GM19324 (cell line): ENCODE measurements around the gene ZNF335.

Experiments used
- ATAC-seq: cut with Tn5 transposase; IDR thresholded peaks from one replicate; pipeline ENCODE4 v1.9.1; 2021; ENCODE audit warnings: mild to moderate bottlenecking, moderate library complexity; ENCODE audit not compliant: unreplicated experiment, low FRiP score

ZNF335 gene

DNA sequence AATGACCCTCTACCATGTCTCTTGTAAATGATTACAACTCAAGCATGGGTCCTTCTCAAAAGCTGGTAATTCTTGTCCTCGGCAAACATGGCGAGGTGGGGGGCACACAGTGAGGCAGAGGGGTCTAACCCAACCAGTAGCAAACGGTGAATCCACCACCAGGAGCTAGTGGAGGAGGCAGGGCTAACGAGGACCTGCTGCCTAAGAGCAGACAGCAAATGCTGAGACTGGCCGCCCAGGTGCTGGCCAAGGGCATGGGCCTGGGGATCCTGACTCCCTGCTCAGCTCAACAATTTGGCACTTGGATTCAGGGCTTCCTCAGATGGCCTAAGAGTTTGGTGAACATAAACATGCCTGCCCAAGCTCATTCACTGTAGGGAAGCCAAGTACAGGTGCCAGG lies 19.1 kb downstream of the ZNF335 start:
- ATAC-seq: no peak

DNA sequence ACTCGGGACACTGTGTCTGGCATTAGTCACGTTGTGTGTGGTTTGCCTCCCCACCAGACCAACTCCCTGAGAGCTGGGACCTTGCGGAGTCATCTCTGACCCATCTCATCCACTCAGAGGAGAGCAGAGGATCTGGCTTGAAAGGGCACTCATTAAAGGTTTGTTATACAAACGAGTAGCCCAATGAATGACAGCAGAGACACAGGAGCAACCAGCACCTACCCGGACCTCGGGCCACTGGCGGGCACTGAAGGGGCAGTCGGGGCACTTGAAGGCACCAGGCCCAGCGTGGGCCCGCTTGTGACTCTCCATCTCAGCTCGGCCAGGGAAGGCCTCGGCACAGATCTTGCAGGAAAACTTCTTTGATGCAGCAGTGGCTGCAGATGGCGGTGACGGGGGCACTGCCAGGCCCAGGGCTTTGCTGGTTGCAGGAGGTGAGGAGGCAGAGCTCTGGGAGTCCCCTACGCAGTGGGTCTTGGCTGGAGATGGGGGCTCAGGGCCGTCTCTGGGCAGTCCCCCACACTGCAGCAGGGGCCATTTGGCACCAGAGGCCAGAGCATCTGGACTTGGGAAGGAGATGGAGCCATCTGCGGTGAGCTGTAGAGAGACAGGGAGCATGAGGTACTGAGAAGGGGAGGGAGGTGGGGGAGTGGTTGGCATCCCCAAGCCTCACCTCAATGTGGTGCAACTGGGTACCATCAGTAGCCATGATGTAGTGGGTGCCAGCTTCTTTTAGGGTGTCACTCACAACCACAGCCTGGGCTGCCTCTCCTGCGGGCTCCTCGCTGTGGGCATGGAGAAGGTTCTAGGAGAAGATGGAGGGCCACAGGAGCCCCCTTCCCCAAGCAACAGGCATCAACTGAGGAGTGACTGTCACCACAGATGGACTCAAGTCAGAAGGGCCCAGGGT lies 19.8 kb downstream of the ZNF335 start:
- ATAC-seq: no peak

DNA sequence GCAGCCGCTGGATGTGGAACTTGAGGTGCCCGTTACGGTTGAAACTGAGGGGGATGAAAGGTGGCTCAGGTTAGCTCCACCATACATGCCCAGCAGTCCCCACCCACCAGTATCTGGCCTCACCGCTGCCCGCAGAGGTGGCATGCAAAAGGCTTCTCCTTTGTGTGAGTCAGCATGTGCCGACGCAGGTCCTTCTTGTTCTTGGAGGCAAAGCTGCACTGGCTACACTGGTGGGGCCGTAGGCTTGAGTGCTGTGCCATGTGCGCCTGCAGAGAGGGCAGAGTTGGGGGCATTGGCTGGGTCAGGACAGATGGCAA lies 21.7 kb downstream of the ZNF335 start:
- no peak for ATAC-seq

DNA sequence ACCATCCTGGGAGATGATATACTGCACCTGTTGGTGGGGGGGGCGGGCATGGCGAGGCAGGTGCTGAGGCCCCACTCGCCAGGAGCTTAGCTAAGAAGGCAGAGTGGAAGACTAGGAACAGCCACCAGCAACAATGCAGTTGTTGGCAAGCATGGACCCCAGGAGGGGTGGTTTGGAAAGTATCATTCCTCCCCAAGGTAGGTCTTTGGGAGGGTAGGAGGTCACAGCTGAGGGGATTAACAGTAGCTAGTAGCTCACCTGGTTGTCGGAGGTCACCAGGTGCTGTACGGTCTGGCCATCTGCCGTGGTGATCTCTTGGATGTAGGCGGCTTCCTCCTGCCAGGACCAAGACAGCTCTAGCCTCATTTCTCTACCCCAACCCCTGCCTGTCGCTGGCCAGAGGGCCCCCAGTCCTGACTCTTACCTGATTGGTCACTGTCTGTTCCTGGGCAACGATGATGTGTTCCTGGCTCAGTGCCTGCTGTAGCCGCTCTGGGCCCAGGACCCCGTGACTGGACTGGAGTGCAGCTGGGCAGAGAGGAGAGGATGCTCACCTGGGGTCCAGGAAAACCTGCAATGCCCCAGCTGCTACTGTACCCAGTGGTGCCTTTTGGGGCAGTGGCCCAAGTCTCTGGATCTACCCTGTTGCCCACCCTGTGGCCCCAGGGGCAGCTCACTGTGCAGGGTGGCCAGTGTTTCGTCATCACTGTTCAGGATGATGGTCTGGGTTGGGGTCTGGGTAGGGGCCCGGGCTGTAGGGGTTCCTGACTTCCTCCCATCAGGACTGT lies 22.3 kb downstream of the ZNF335 start:
- no peak for ATAC-seq

DNA sequence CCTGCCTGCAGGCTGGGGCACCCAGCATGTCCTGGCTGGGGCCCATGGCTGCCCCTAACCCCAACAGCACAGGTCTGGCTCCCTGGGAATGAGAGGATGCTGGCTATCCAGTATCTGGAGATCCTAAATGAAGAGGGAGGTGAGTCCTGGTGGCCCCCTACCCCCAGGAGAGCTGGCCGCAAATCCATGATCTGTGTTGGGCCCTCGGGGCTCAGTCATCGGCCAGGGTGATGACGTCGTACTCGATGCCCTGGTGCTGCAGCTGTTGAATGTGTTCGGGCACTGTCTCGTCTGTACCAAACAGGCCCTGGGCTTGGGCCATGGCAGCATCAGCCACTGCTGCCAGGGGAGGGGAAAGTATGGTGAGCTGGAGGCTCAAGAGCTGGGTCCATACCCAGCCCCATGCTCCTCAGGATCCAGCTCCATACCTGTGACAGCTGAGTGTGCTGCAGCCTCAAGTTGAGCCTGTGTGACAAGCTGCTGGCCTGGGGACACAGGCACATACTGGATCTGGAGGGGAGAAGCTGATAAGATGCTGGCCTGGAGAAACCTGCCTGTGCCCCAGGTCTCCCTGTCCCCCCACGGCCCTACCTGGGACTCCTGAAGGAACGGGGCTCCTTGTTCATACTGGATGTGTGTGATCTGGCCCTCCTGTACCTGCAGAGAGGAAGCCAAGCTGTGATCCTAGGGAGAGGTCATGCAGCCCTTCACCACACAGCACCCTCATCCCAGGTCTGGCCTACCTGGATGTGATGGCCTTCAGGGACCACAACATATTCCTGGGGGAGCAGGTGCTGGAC lies 23.1 kb downstream of the ZNF335 start:
- no peak for ATAC-seq

DNA sequence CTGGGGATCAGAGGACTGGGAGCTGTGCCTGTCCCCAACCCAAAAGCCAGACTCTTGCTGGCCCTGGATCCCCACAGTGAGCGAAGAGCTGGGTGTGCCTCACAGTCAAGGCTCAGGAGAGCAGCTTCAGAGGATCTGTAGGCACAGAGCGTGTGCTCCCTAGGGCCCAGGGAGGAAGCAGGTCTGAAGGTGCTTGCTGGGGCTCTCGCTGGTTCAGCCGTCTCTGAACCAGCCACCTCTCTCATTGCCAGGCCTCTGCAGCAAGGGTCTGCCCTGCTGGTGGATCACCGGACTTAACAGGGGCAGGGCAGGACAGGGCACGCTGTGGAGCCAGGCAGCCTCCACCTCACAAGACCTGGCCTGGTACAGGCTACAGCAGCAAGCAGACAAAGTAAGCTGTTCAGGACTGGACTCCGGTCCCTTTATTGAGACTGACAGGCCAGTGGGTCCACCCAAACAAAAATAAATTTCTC lies 23.7 kb downstream of the ZNF335 start:
- no peak for ATAC-seq

DNA sequence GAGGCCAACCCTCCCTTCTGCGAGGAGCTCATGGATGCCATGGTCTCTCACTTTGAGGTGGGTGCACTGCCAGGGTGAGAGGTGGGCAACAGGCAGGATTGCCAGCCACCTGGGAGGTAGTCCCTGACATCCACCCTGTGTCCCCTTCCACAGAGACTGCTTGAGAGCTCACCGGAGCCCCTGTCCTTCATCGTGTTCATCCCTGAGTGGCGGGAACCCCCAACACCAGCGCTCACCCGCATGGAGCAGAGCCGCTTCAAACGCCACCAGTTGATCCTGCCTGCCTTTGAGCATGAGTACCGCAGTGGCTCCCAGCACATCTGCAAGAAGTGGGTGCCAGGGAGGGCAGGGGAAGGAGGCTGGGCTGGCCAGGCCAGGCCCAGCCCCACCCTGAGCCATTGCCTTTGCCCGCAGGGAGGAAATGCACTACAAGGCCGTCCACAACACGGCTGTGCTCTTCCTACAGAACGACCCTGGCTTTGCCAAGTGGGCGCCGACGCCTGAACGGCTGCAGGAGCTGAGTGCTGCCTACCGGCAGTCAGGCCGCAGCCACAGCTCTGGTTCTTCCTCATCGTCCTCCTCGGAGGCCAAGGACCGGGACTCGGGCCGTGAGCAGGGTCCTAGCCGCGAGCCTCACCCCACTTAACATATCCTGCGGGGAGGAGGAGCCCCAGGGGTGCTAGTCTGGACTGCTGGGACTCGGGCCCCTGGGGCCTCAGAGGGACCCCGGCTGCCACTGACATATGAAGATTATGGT lies 24.7 kb downstream of the ZNF335 start:
- no peak for ATAC-seq

DNA sequence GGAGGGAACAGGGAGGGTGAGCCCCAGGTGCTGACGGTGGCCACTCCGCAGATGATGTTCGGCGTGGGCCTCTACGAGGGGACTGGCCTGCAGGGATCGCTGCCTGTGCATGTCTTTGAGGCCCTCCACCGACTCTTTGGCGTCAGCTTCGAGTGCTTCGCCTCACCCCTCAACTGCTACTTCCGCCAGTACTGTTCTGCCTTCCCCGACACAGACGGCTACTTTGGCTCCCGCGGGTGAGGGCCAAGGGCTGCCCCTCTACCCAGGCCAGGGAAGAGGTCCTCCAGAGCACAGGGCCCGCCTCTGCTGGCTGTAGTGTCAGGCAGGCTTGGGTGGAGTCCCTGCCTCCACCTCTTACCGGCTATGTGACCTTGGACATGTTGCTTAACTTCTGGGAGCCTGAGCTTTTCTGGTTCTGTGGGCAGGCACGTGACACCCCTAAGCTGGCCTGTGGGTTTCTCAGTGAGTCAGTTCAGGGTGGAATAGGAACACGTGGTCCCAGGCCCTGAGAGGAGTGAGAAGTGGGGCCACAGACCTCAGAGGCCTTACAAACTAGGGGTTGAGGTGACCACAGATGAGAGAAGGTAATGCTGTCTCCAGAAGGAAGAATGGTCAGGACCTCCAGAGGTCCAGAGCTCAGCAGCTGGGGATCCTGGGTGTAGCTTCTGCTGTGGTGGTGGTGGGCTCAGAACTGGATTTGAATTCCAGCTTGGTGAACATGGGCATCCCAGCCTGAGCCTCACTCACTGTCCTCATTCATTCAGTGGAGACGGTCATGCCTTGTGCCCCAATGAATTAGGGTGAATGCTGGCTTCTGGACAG lies 25.6 kb downstream of the ZNF335 start:
- ATAC-seq: no peak

DNA sequence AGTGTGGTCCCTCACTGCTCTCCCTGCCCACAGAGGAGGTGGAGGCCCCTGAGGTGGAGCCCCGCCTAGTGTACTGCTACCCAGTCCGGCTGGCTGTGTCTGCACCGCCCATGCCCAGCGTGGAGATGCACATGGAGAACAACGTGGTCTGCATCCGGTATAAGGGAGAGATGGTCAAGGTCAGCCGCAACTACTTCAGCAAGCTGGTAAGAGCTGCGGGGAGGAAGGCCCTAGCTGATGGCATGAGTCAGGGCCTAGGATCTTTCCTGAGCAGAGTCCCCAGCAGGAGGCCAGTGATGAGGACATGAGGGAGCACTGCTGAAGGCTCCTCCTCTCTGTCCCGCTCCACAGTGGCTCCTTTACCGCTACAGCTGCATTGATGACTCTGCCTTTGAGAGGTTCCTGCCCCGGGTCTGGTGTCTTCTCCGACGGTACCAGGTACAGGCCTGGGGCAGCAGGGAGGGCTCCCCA lies 26.3 kb downstream of the ZNF335 start:
- ATAC-seq: no peak

DNA sequence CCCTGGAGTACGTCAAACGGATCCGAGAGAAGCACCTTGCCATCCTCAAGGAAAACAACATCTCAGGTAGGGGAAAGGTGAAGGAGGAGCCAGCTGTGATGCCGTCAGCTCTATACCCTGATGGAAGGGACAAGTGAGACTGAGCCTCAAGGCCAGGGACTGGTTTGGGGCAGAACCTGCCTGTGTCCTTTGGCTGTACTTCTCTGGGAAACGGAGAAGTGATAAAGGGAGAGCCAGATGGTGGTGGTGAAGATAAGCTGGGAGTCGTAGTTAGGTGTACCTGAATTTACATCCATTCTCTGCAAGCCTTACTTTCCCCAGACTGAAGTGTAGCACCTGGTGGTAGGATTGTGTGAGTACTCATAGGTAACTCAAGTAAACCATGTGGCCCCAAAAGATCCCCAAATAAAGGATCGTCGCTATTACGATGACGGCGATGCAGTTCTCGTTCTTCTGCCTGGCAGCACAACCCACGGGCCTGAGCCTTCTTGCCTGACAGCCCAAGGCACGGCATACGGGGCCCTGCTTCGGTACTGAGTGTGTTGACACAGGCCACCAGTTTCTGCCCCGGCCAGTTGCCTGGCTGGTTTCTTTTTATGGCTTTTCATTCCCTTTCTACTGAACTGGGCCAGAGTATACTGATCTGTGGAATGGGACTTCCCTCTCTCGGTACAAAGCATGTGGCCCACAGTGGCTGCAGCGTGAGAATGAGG lies 26.9 kb downstream of the ZNF335 start:
- no peak for ATAC-seq

DNA sequence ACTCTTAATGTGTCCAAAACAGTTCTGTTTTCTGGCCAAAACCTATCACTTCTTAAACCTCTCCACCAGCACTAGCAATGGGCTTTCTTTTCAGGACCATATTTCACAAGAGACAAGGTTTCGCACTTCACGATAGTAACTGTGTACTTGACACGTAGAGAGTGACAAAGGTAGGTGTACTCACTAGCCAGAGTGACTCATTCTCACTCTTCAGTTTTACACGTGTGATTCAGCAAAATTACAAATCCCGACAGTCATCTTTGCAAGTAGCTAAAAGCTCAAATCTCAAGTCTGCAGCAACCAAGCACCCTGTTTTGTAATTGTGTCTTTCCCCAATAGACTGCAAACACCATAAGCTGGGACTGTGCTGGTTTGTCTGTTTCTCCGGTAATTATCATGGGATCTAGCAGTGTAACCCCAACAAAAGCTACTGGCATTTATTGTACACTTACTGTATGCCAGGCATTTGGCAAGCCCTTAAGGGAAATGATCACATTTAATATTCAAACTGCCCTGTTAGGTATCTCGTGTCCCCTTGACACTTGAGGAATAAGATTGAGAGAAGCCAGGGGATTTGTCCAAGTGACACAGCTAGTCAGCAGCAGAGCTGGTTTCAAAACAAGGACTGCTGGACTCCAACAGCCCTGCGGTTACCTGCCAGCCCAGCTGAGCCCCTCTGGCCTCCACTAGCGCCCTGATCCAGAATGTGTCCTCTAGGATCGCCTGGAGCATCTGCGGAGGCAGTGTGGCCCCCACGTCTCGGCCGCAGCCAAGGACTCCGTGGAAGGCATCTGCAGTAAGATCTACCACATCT lies 27.6 kb downstream of the ZNF335 start:
- ATAC-seq: no peak

DNA sequence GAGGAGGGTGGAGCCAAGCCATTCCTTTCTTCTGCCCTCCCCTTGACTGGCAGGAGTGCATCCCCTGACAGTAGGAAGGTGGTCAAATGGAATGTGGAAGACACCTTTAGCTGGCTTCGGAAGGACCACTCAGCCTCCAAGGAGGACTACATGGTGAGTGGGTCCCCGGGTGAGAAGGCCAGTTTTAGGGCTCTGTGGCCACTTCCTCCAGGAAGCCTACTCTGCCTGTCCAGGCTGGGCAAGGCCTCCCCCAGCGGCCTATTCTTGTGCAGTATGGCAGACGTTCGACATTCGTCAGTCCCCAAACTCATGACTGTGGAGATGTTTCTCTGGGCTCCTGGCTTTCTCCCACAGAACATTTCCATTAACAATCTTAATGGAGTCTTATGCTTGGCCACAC lies 28.4 kb downstream of the ZNF335 start:
- no peak for ATAC-seq

DNA sequence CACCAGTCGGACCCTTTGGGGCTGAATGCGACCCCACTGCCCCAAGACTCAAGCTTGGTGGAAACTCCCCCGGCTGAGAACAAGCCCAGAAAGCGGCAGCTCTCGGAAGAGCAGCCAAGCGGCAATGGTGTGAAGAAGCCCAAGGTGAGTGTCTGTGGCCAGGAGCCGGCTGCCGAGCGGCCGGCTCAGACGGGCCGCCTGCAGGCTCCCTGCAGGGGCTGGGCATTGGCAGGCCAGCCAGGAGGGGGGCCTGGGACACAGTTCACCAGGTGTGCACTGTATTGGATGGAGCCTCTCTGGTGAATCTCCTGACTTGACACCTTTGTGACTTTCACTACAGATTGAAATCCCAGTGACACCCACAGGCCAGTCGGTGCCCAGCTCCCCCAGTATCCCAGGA lies 31.5 kb downstream of the ZNF335 start:
- no peak for ATAC-seq

DNA sequence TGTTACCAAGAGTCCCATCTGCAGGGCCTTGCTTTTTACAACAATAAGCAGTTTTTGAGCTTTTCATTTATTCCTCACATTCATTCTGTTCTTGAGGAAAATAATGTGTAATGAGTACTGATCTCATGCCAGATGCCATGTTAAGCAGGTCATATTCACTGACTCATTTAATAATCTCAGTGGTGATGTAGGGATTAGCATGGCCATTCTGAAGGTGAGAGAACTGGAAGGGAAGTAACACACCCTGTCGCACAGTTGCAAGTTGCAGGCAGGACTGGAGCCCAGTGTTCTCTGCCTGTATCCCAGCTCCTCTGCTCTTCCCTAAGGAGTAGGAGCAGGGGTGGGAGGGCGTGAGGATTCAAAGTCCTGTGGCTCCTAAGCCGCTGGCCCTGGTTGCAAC lies 31.9 kb downstream of the ZNF335 start:
- no peak for ATAC-seq

DNA sequence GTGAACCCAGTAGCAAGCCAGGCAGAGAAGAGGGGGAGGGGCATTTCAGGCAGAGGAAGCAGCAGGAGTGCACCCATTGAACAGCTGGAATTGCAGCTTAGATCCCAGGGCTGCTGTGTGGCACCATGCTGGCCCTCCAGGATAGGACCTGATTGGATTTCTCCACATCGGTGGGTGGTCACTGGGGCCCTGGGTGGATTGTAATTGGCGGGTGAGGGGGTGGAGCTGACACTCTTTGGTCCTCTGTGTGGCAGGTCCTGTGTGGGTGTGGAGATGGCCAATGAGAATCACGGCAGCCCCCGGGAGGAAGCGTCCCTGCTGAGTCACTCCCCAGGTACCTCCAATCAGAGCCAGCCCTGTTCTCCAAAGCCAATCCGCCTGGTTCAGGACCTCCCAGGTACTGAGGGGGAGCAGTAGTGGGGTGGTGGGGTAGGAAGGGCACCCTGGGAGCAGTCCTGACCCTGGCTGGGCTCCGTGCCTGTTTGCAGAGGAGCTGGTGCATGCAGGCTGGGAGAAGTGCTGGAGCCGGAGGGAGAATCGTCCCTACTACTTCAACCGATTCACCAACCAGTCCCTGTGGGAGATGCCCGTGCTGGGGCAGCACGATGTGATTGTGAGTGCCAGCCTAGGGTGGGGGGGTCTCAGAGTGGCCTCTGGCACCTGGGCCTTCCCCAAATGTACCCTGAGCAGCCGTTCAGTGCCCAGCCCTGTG lies 33.1 kb downstream of the ZNF335 start:
- ATAC-seq: no peak

DNA sequence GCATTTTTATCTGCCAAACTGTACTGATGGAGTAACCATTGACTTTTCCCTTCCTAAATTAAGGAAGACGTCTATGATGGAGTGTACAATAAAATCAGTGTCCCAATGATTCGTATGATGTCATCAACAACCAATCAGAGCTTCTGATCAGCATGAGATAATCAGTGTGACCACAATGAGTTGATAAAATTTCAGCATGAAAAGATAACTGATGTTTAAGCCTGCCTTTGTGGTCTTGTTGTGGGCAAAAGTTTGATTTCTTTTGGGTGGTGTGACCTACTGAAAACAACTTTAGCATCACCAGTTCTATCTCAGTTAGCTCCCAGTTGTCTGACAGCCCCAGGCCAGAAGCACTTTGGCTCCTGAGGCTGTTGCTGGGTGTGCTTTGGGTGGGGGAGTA lies 34.2 kb downstream of the ZNF335 start:
- ATAC-seq: no peak

DNA sequence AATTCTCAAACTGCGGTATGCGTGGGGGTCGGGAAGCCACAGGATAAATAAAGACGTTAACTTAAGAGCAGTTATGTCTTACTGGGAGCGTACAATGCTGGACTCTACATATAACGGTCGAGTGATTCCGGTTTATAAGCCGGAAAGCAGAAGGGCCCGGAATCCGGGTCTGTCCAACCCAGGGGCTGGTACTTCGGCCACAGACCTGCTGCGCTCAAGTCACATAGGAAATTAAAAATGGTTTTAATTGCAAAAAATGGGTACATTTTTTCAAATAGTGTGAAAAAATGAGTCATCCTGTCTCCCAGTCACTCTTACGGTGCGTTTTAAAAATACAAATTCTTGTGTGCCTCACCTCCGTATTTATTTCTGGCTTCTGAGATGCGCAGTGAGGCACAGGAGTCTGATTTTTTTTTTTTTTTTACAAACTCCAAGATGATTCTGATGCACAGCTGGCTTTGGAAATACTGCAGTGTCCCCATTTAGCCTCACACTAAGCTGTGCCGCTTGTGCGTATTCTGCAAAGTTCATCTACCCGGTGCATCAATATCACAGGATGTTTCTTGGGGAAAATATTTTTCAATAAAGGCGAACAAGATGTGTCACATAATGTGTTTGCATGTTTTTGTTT lies 36.5 kb downstream of the ZNF335 start:
- peak; percentile 18 for ATAC-seq
